ENCODE data around the gene KCTD18.

Gene KCTD18

GRCh38 chr2:200498402-200499162 lies 11.3 kb downstream of the KCTD18 start:
- Histone ChIP-seq H3K27ac (no peak overlapping the region), H3K4me3 (IDR thresholded peaks at IDR 0.05; ENCODE audit: insufficient read depth, low read depth, low read length) (no peak overlapping the region), H4K20me1 (ENCODE audit: insufficient read depth) (no peaks in the 10 kb centered on the region), H3K27me3 (ENCODE audit: insufficient read depth, low read depth) (no peaks in the 10 kb centered on the region), H3K79me2 (ENCODE audit: insufficient read depth, low read depth) (no peaks in the 10 kb centered on the region), H3K4me1 (ENCODE audit: low read depth, poor library complexity, severe bottlenecking) (no peaks in the 10 kb centered on the region), H3K36me3 (ENCODE audit: insufficient read depth) (0 out of 2 replicates have a peak, but pooled peaks cover 3% of the 10 kb centered on the region), H3K4me2 (no peak overlapping the region), H3K9ac (no peak overlapping the region), H2AFZ (ENCODE audit: low read depth) (no peak overlapping the region)
- TF ChIP-seq, protein P1, sequence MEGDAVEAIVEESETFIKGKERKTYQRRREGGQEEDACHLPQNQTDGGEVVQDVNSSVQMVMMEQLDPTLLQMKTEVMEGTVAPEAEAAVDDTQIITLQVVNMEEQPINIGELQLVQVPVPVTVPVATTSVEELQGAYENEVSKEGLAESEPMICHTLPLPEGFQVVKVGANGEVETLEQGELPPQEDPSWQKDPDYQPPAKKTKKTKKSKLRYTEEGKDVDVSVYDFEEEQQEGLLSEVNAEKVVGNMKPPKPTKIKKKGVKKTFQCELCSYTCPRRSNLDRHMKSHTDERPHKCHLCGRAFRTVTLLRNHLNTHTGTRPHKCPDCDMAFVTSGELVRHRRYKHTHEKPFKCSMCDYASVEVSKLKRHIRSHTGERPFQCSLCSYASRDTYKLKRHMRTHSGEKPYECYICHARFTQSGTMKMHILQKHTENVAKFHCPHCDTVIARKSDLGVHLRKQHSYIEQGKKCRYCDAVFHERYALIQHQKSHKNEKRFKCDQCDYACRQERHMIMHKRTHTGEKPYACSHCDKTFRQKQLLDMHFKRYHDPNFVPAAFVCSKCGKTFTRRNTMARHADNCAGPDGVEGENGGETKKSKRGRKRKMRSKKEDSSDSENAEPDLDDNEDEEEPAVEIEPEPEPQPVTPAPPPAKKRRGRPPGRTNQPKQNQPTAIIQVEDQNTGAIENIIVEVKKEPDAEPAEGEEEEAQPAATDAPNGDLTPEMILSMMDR (conservative IDR thresholded peaks at IDR 0.05; ENCODE audit: low read depth, low read length) = no peak

- H3K9ac ChIP-seq = no peak overlapping the region
- no peaks in the 10 kb centered on the region for H3K79me2 ChIP-seq (ENCODE audit: insufficient read depth, low read depth)
- no peak overlapping the region for H3K4me2 ChIP-seq
- H2AFZ ChIP-seq (ENCODE audit: low read depth) = no peak overlapping the region
- TF ChIP-seq, protein P1 (conservative IDR thresholded peaks at IDR 0.05; ENCODE audit: low read depth, low read length) = no peak
- no peaks in the 10 kb centered on the region for H3K27me3 ChIP-seq (ENCODE audit: insufficient read depth, low read depth)
- H3K4me3 ChIP-seq (IDR thresholded peaks at IDR 0.05; ENCODE audit: insufficient read depth, low read depth, low read length) = no peak overlapping the region
- H3K4me1 ChIP-seq (ENCODE audit: low read depth, poor library complexity, severe bottlenecking) = no peaks in the 10 kb centered on the region
- 0 out of 2 replicates have a peak, but pooled peaks cover 3% of the 10 kb centered on the region for H3K36me3 ChIP-seq (ENCODE audit: insufficient read depth)
- H4K20me1 ChIP-seq (ENCODE audit: insufficient read depth) = no peaks in the 10 kb centered on the region
- no peak overlapping the region for H3K27ac ChIP-seq
Measured at GRCh38 chr2:200496696-200497095, 13.2 kb downstream of the KCTD18 start.

- H3K4me2 ChIP-seq = no peak overlapping the region
- no peaks in the 10 kb centered on the region for H3K79me2 ChIP-seq (ENCODE audit: insufficient read depth, low read depth)
- no peak overlapping the region for H3K4me3 ChIP-seq (IDR thresholded peaks at IDR 0.05; ENCODE audit: insufficient read depth, low read depth, low read length)
- H3K4me1 ChIP-seq (ENCODE audit: low read depth, poor library complexity, severe bottlenecking) = no peaks in the 10 kb centered on the region
- no peaks in the 10 kb centered on the region for H3K27me3 ChIP-seq (ENCODE audit: insufficient read depth, low read depth)
- no peaks in the 10 kb centered on the region for H4K20me1 ChIP-seq (ENCODE audit: insufficient read depth)
- no peak overlapping the region for H3K9ac ChIP-seq
- 0 out of 2 replicates have a peak, but pooled peaks cover 3% of the 10 kb centered on the region for H3K36me3 ChIP-seq (ENCODE audit: insufficient read depth)
- TF ChIP-seq, protein P1 (conservative IDR thresholded peaks at IDR 0.05; ENCODE audit: low read depth, low read length) = no peak
- no peak overlapping the region for H2AFZ ChIP-seq (ENCODE audit: low read depth)
- no peak overlapping the region for H3K27ac ChIP-seq
Measured at GRCh38 chr2:200494048-200494447, 15.8 kb downstream of the KCTD18 start.

- no peak overlapping the region for H3K4me2 ChIP-seq
- no peaks in the 10 kb centered on the region for H3K4me1 ChIP-seq (ENCODE audit: low read depth, poor library complexity, severe bottlenecking)
- H2AFZ ChIP-seq (ENCODE audit: low read depth) = no peak overlapping the region
- H4K20me1 ChIP-seq (ENCODE audit: insufficient read depth) = no peaks in the 10 kb centered on the region
- H3K36me3 ChIP-seq (ENCODE audit: insufficient read depth) = 0 out of 2 replicates have a peak, but pooled peaks cover 3% of the 10 kb centered on the region
- no peaks in the 10 kb centered on the region for H3K27me3 ChIP-seq (ENCODE audit: insufficient read depth, low read depth)
- no peak overlapping the region for H3K4me3 ChIP-seq (IDR thresholded peaks at IDR 0.05; ENCODE audit: insufficient read depth, low read depth, low read length)
- no peak overlapping the region for H3K27ac ChIP-seq
- H3K9ac ChIP-seq = no peak overlapping the region
- TF ChIP-seq, protein P1 (conservative IDR thresholded peaks at IDR 0.05; ENCODE audit: low read depth, low read length) = no peak
- H3K79me2 ChIP-seq (ENCODE audit: insufficient read depth, low read depth) = no peaks in the 10 kb centered on the region
Measured at GRCh38 chr2:200492656-200493055, 17.2 kb downstream of the KCTD18 start.
